ENCODE measurements around the gene RAB40C. TPM values are rescaled to one million over a fixed set of nuclear protein-coding genes. Genes with fewer than 3 reads are reported as not detected.

The RAB40C gene
- total and polyA plus RNA-seq, 2 donors from 2014 or later = 18.1 to 24.0 TPM

DNA sequence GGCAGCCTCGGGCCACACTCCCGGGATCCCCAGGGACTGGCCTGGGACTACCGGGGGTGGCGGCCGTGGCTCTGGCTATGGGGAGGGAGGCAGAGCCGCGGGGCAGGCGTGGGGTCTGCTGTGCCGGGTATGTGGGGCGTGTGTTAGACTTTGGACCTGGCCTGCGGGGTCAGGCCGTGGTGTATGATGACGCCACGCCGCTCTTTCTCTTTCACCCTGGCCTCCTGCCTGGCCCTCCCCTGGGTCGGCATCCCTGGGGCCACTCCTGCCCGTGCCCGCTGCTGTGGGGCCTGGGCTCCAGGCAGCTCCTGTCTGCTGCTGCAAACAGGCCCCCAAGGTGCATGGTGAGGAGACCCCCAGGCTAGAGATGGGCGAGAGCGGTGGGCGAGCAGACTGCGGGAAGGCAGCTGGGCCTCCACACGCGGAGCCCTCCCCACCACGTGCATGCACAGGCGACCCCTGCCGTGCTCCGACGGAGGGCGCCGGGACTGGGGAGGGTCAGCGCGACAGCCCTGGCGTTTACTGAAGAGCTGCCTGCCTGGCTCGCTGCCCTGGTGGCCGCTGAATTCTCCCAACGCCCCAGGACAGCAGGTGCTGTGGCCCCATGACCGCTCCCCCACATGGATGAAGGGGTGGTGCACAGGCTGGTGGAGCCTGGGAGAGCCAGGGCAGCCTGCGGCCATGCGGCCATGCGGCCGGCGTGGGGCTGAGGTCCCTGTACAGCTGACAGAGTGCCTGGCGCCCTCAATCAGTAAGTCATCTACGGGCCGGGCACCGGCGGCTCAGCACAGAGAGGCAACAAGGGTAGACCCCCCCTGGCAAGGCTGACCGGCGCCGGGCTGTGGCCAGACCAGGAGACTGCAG, 46.3 kb upstream of the RAB40C start:
- no peak for DNase-seq
- no peaks in the 10 kb centered on the region for H3K27me3 ChIP-seq (ENCODE audit: control insufficient read depth, insufficient read depth, low read length)
- H3K9ac ChIP-seq (ENCODE audit: low read length in 3 of 3) = no peak overlapping the region
- H3K4me3 ChIP-seq (ENCODE audit: low read length in 3 of 3) = no peak overlapping the region
- no peaks in the 10 kb centered on the region for H3K36me3 ChIP-seq (ENCODE audit: control insufficient read depth in 2 of 3, insufficient read depth in 3 of 3, low read length in 3 of 3)
- peak overlapping the region in 1 of 2 donors; percentile 51 for H3K27ac ChIP-seq (ENCODE audit: low read depth in 2 of 2, low read length in 2 of 2)
- FAIRE-seq = no peak
- no peaks in the 10 kb centered on the region for H3K9me3 ChIP-seq (ENCODE audit: control insufficient read depth in 2 of 3, insufficient read depth in 1 of 3, low read length in 3 of 3)
- intact Hi-C loops (cut with DNase I) = no loop called here
- TF ChIP-seq, protein P1, sequence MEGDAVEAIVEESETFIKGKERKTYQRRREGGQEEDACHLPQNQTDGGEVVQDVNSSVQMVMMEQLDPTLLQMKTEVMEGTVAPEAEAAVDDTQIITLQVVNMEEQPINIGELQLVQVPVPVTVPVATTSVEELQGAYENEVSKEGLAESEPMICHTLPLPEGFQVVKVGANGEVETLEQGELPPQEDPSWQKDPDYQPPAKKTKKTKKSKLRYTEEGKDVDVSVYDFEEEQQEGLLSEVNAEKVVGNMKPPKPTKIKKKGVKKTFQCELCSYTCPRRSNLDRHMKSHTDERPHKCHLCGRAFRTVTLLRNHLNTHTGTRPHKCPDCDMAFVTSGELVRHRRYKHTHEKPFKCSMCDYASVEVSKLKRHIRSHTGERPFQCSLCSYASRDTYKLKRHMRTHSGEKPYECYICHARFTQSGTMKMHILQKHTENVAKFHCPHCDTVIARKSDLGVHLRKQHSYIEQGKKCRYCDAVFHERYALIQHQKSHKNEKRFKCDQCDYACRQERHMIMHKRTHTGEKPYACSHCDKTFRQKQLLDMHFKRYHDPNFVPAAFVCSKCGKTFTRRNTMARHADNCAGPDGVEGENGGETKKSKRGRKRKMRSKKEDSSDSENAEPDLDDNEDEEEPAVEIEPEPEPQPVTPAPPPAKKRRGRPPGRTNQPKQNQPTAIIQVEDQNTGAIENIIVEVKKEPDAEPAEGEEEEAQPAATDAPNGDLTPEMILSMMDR (IDR thresholded peaks at IDR 0.05; ENCODE audit: borderline replicate concordance, extremely low read depth, insufficient read depth) = no peak
- peaks cover 0 to 3% (median 0%) of the 10 kb centered on the region in 3 donors for H3K4me1 ChIP-seq (ENCODE audit: control insufficient read depth in 2 of 3, insufficient read depth in 2 of 3, low read depth in 1 of 3, low read length in 3 of 3)

GRCh38 chr16:544517-544916, 45.3 kb upstream of the RAB40C start:
- no peak overlapping the region for H3K27ac ChIP-seq (ENCODE audit: low read depth in 2 of 2, low read length in 2 of 2)
- no peaks in the 10 kb centered on the region for H3K36me3 ChIP-seq (ENCODE audit: control insufficient read depth in 2 of 3, insufficient read depth in 3 of 3, low read length in 3 of 3)
- TF ChIP-seq, protein P1 (IDR thresholded peaks at IDR 0.05; ENCODE audit: borderline replicate concordance, extremely low read depth, insufficient read depth) = no peak
- intact Hi-C loops (cut with DNase I) = no loop called here
- DNase-seq (no peak), FAIRE-seq (no peak)
- no peaks in the 10 kb centered on the region for H3K9me3 ChIP-seq (ENCODE audit: control insufficient read depth in 2 of 3, insufficient read depth in 1 of 3, low read length in 3 of 3)
- H3K27me3 ChIP-seq (ENCODE audit: control insufficient read depth, insufficient read depth, low read length) = no peaks in the 10 kb centered on the region
- peaks cover 0 to 3% (median 0%) of the 10 kb centered on the region in 3 donors for H3K4me1 ChIP-seq (ENCODE audit: control insufficient read depth in 2 of 3, insufficient read depth in 2 of 3, low read depth in 1 of 3, low read length in 3 of 3)
- H3K4me3 ChIP-seq (ENCODE audit: low read length in 3 of 3) = no peak overlapping the region
- no peak overlapping the region for H3K9ac ChIP-seq (ENCODE audit: low read length in 3 of 3)

GRCh38 chr16:546909-547770, 42.7 kb upstream of the RAB40C start:
- FAIRE-seq = no peak
- peaks cover 0 to 2% (median 0%) of the 10 kb centered on the region in 3 donors for H3K36me3 ChIP-seq (ENCODE audit: control insufficient read depth in 2 of 3, insufficient read depth in 3 of 3, low read length in 3 of 3)
- TF ChIP-seq, protein P1 (IDR thresholded peaks at IDR 0.05; ENCODE audit: borderline replicate concordance, extremely low read depth, insufficient read depth) = peak; percentile 48
- H3K27ac ChIP-seq (ENCODE audit: low read depth in 2 of 2, low read length in 2 of 2) = no peak overlapping the region
- intact Hi-C loops (cut with DNase I) = no loop called here
- no peaks in the 10 kb centered on the region for H3K9me3 ChIP-seq (ENCODE audit: control insufficient read depth in 2 of 3, insufficient read depth in 1 of 3, low read length in 3 of 3)
- DNase-seq = peak; percentile 51 to 90 (median 77)
- H3K4me3 ChIP-seq (ENCODE audit: low read length in 3 of 3) = no peak overlapping the region
- H3K4me1 ChIP-seq (ENCODE audit: control insufficient read depth in 2 of 3, insufficient read depth in 2 of 3, low read depth in 1 of 3, low read length in 3 of 3) = peaks cover 0 to 3% (median 0%) of the 10 kb centered on the region in 3 donors
- H3K27me3 ChIP-seq (ENCODE audit: control insufficient read depth, insufficient read depth, low read length) = no peaks in the 10 kb centered on the region
- no peak overlapping the region for H3K9ac ChIP-seq (ENCODE audit: low read length in 3 of 3)

Measured in kidney (tissue), 14 donors.